ENCODE results near the gene LPO.

LPO gene

GRCh38 chr17:58196610-58197009 lies 41.8 kb upstream of the LPO start:
- no peak for DNase-seq (ENCODE audit: extremely low read depth, low read depth)
- no peak for TF ChIP-seq CTCF (IDR thresholded peaks at IDR 0.05; ENCODE audit: low read depth, low read length)

- no peak for DNase-seq (ENCODE audit: extremely low read depth, low read depth)
- TF ChIP-seq CTCF (IDR thresholded peaks at IDR 0.05; ENCODE audit: low read depth, low read length), result peak; percentile 53
These were observed 38.3 kb upstream of the LPO start for GRCh38 chr17:58200024-58200633.

- no peak for TF ChIP-seq CTCF (IDR thresholded peaks at IDR 0.05; ENCODE audit: low read depth, low read length)
These were observed 35.5 kb upstream of the LPO start for GRCh38 chr17:58202859-58203258.

GRCh38 chr17:58204796-58205195 lies 33.6 kb upstream of the LPO start:
- TF ChIP-seq CTCF (IDR thresholded peaks at IDR 0.05; ENCODE audit: low read depth, low read length), result no peak
- no peak for DNase-seq (ENCODE audit: extremely low read depth, low read depth)

More at GRCh38 chr17:58202859-58203258, 35.5 kb upstream of the LPO start:
- no peak for DNase-seq (ENCODE audit: extremely low read depth, low read depth)

GRCh38 chr17:58205936-58206335 lies 32.4 kb upstream of the LPO start:
- no peak for TF ChIP-seq CTCF (IDR thresholded peaks at IDR 0.05; ENCODE audit: low read depth, low read length)

GRCh38 chr17:58207451-58207850 lies 30.9 kb upstream of the LPO start:
- no peak for TF ChIP-seq CTCF (IDR thresholded peaks at IDR 0.05; ENCODE audit: low read depth, low read length)
- DNase-seq (ENCODE audit: extremely low read depth, low read depth), result no peak

More at GRCh38 chr17:58205936-58206335, 32.4 kb upstream of the LPO start:
- no peak for DNase-seq (ENCODE audit: extremely low read depth, low read depth)

GRCh38 chr17:58208344-58208743 lies 30.0 kb upstream of the LPO start:
- no peak for TF ChIP-seq CTCF (IDR thresholded peaks at IDR 0.05; ENCODE audit: low read depth, low read length)
- no peak for DNase-seq (ENCODE audit: extremely low read depth, low read depth)

Measured in AG09319 (cell line).